Measurements from ENCODE around the gene EPHB6. TPM values are rescaled to one million over a fixed set of nuclear protein-coding genes. Genes with fewer than 3 reads are reported as not detected.

EPHB6 gene
- total RNA-seq, 1 donor from 2014 or later = under 0.01 TPM

- DNase-seq (ENCODE audit: low read depth in 2 of 2) = no peak
Observed at GRCh38 chr7:142897691-142898090, 42.8 kb downstream of the EPHB6 start.

- DNase-seq (ENCODE audit: low read depth in 2 of 2) = no peak
Observed at GRCh38 chr7:142898377-142899170, 43.7 kb downstream of the EPHB6 start.

- DNase-seq (ENCODE audit: low read depth in 2 of 2) = no peak
Observed at GRCh38 chr7:142899661-142900060, 44.8 kb downstream of the EPHB6 start.

- no peak for DNase-seq (ENCODE audit: low read depth in 2 of 2)
Observed at GRCh38 chr7:142901426-142902259, 46.8 kb downstream of the EPHB6 start.

DNA sequence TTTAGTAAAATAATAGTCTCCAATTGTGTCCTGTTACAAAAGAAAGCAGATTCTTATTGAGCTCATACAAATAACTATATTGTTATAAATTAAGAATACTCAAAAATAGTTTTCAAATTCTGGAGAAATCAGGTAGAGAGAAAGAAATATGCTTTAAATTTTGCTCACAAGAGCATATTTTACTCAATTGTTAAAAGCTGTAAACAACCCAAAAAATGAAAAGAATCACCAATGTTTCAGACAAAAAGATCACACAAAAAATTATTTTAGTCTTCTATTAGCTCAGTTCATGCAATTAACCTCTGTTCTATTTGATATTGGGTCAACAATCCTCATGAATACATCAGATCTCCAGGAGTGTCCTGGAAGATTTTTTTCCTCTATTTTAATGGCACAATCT lies 49.3 kb downstream of the EPHB6 start:
- no peak for DNase-seq (ENCODE audit: low read depth in 2 of 2)

- DNase-seq (ENCODE audit: low read depth in 2 of 2) = no peak
Observed at GRCh38 chr7:142905759-142906158, 50.9 kb downstream of the EPHB6 start.

- DNase-seq (ENCODE audit: low read depth in 2 of 2) = no peak
Observed at GRCh38 chr7:142906643-142907042, 51.8 kb downstream of the EPHB6 start.

- no peak for DNase-seq (ENCODE audit: low read depth in 2 of 2)
Observed at GRCh38 chr7:142908290-142908689, 53.4 kb downstream of the EPHB6 start.

DNA sequence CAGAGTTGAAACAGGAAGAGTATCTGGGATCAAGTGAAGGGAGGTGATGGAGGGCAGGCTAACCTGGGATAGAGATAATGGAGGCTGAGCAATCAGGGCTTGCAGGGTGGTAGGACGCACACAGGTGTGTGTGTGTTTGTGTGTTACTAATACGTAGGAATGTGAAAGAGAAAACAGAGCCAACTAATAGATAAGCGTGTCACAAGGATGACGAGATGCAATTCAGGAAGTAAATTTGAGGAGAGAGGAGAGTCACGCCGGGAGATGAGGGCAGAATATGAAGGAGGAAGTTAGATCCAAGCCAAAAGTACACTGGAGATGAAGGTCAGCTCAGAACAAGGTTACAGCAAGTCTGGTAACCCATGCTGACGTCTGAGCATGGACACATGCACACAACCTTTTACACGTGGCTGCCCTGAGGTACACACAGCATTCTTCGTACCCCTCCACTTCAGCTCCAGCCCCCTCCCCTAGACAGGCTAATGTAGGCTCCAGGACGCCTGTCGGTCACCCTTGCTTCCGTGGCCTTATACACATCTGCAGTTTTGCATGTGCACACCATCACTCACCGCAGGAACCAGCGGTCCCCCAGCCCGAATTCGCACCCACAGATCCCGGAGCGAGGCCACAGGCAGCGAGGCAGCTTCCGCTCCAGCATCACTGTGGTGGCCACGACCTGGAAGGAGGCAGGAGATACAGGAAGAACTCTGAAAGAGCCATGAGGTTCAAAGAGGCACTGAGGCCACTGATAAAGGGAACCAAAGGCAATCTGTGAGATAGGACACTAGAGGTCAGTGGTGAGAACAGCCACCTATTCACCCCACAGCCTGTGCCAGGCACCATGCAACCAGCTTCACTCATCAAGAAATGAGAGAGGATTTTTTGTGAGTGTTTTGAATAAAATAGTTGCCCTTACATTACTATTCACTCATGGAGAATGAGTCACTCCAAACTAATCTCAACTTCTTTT lies 54.3 kb downstream of the EPHB6 start:
- peak in 1 of 2 donors; percentile 3 for DNase-seq (ENCODE audit: low read depth in 2 of 2)

DNA sequence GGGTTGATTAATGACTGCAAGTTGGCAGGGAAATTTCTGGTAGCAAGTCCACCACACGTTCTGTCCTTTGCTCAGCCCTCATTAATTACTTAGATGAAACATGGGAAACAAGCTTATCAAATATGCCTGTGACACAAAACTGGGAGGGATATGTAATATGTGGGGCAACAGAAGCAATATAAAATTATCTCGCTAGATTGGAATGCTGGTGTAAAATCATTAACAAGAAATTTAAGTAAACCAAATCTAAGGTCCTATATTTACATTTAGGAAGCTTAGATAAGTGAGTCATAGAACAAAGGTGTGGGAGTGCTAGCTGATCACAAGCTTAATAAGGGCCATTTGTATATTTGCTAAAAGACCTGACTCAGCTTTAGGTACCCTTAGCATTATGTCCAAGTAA lies 55.2 kb downstream of the EPHB6 start:
- DNase-seq (ENCODE audit: low read depth in 2 of 2) = no peak

DNA sequence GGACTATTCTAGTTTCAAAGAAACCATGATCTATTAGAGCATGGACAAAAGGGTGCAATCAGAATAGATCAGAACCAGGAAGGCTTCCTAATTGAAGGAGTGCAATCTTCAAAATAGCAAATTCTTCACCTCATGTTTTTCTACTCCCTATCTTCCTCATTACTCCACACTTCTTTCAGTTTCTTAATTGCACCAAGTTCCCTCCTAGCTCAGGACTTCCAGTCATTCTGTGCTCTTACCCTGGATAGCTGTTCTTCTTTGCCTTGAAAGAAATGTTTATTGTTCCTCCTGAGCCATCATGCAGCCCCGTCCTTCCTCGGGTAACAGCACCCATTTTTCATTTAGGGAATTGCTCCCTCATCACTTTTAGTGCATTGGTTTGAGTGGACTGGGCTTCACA lies 55.6 kb downstream of the EPHB6 start:
- DNase-seq (ENCODE audit: low read depth in 2 of 2) = no peak

DNA sequence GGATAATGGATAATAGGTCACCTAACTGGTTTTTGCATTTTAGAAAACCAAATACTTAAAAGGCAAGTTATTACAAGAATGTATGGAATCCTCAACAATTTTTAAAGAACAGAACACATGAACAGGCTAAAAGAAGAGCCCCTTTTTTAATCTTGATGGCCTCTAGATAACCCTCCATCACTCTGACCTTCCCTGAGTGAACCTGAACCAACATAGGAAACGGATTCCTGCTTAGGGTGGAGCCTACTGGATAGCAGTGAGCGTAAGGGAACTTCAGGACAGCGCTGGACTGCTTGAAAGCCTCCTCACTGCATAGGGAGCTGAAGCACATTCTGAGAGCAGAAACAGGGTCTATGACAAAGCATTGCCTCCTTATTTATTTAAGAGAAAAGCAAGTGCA lies 58.2 kb downstream of the EPHB6 start:
- DNase-seq (ENCODE audit: low read depth in 2 of 2) = no peak

GRCh38 chr7:142913566-142913965 lies 58.7 kb downstream of the EPHB6 start:
- no peak for DNase-seq (ENCODE audit: low read depth in 2 of 2)

DNA sequence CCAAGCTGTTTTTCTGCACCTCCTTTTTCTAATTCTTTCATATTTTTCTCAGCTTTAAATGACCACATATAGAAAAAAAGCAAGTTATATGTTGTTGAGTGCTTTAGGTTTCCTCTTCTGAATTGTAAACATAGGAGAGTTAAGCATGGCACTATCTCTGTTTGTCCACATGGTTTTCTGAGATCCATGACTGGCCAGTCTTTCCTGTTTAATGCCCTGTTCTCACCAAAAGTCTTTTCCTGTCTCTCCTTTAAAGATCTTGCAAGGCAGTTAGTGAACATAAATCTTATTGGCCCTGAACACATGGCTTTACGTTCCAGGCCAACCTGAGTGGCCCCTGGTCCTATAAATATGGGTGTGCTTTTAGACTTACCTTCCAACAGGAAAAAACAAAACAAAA lies 59.2 kb downstream of the EPHB6 start:
- DNase-seq (ENCODE audit: low read depth in 2 of 2) = no peak

DNA sequence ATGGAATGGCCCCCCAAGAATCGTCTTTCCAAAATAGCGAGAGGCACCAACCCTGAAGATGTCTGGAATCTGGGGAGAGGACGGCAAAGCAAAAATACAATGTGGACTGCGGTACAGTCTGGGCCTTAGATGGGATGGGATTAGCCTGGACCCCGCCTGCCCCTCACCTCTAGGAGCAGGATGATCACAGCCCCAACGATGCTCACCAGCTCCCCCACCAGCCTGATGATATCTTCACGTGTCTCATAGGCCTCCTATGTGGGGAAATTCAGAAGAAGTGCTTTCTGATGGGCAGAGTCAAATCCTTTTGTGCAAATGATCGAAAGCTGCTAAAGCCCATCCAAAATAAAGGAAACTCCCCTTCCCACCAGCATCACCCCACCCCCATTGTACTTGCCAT lies 60.4 kb downstream of the EPHB6 start:
- no peak for DNase-seq (ENCODE audit: low read depth in 2 of 2)

- no peak for DNase-seq (ENCODE audit: low read depth in 2 of 2)
Observed at GRCh38 chr7:142916508-142916907, 61.6 kb downstream of the EPHB6 start.

DNA sequence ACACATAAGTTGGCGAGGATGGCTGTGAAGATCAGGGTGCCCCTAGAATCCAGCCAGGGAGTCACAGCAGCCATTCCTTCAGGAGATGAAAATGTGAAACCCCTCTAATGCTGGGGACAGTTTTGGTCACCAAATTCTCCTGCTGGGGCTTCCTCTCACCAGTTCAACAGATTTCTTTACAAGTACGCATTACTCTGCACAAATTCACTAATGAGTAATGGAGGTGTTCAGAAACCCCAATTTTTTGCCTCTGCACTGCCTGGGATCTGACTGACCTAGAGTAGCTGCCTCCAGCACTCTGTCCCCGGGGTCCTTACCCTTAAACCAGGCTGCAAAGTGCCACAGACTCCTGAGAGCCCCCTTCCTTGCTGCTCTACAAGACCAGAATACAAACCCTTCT lies 62.6 kb downstream of the EPHB6 start:
- DNase-seq (ENCODE audit: low read depth in 2 of 2) = no peak

- no peak for DNase-seq (ENCODE audit: low read depth in 2 of 2)
Observed at GRCh38 chr7:142918901-142919300, 64.0 kb downstream of the EPHB6 start.

DNA sequence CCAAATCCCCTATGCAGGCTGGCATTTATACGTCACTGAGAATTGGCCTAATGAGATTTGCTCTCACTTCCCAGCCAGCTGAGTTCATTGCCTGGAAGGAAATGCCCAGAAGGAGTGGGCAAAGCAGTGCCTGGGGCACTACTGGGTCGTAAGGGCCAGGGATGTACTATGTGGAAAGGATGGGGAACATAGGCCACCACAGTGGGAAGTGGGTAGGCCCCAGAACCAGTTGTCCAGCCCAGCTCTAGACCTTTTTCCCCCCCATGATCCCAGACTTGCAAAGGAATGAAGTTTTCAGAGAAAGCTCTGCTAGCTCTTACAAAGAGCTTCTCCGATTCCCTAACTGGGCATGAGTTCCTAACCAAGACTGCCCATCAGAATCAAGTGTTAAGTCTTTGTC lies 64.8 kb downstream of the EPHB6 start:
- DNase-seq (ENCODE audit: low read depth in 2 of 2) = no peak
